PC-3 (cell line): Measurements from ENCODE around the gene MBLAC1.

Experiments
- EZH2 ChIP-seq: fragments of 300-600 bp; sonication (generic); IDR thresholded peaks from one replicate; pipeline ENCODE4 v1.6.1; 2017; ENCODE audit warnings: antibody characterized with exemption, mild to moderate bottlenecking, low read length; ENCODE audit not compliant: unreplicated experiment
- EZH2phosphoT487 ChIP-seq: fragments of 300-600 bp; sonication (generic); IDR thresholded peaks from 2 replicates; pipeline ENCODE4 v1.6.1; 2018; ENCODE audit warnings: mild to moderate bottlenecking, antibody characterized with exemption, low read length, borderline replicate concordance
- TF ChIP-seq, protein P1 (sequence below): fragments of 300-600 bp; sonication (generic); conservative IDR thresholded peaks from 2 replicates; pipeline ENCODE4 v1.5.1; 2017; ENCODE audit warnings: antibody characterized with exemption, low read depth, mild to moderate bottlenecking, low read length

DNA sequence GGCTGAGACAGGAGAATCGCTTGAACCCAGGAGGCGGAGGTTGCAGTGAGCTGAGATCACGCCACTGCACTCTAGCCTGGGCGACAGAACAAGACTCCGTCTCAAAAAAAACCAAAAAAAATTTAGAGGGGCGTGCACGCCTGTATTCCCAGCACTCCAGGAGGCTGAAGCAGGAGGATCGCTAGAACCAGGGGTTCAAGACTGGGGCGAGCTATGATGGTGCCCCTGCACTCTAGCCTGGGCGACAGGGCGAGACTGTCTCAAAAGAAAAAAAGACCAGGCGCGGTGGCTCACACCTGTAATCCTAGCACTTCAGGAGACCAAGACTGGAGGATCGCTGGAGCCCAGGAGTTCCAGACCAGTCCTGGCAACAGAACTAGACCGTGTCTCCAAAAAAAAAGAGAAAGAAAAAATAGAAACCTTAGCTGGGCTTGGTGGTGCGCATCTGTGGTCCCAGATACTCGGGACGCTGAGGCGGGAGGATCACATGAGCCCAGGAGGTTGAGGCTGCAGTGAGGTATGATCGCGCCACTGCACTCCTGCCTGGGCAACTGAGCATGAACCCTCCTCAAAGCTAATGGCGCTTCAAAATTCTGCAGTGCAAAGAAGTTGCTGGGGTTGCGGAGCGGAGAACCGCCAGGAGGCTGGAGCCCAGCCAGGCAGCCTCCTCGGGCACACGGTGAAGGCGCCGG lies 382 bp upstream of the MBLAC1 start:
- TF ChIP-seq EZH2phosphoT487 (no peak), EZH2 (no peak)
- TF ChIP-seq, protein P1, sequence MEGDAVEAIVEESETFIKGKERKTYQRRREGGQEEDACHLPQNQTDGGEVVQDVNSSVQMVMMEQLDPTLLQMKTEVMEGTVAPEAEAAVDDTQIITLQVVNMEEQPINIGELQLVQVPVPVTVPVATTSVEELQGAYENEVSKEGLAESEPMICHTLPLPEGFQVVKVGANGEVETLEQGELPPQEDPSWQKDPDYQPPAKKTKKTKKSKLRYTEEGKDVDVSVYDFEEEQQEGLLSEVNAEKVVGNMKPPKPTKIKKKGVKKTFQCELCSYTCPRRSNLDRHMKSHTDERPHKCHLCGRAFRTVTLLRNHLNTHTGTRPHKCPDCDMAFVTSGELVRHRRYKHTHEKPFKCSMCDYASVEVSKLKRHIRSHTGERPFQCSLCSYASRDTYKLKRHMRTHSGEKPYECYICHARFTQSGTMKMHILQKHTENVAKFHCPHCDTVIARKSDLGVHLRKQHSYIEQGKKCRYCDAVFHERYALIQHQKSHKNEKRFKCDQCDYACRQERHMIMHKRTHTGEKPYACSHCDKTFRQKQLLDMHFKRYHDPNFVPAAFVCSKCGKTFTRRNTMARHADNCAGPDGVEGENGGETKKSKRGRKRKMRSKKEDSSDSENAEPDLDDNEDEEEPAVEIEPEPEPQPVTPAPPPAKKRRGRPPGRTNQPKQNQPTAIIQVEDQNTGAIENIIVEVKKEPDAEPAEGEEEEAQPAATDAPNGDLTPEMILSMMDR: no peak
